Caco-2 (cell line): Measurements from ENCODE around the gene UBALD1. TPM values are rescaled to one million over a fixed set of nuclear protein-coding genes. Genes with fewer than 3 reads are reported as not detected.

Experiments used
- BruUV-seq: library from RNA; stranded (reverse); fragments of 400-500 nt; replicated peaks from 2 replicates; lab custom pipeline; 2021; lab: Mats Ljungman, UMichigan
- CTCF ChIA-PET: fragments of 300-600 bp; sonication (Branson Sonifier 250); formaldehyde crosslinking; loops from one replicate; lab custom pipeline; 2022; ENCODE audit warnings: antibody characterized with exemption; lab: Charles Lee
- POLR2A ChIA-PET: fragments of 300-600 bp; sonication (Branson Sonifier 250); formaldehyde crosslinking; loops from one replicate; lab custom pipeline; 2022; ENCODE audit warnings: antibody characterized with exemption; lab: Charles Lee
- DNase-seq, 2 experiments: peaks; one replicate each; pipeline versions ENCODE4 v3.0.0 to v3.0.0-alpha.2; 2020 to 2022
- H3K27me3 ChIP-seq: replicated peaks from 2 replicates; pipeline ENCODE4 v1.6.0; 2011; ENCODE audit warnings: low read length; ENCODE audit not compliant: control insufficient read depth, insufficient read depth
- H3K36me3 ChIP-seq: 2 replicates; pipeline ENCODE4 v1.5.1; 2011; ENCODE audit warnings: low read length; ENCODE audit not compliant: control insufficient read depth, insufficient read depth
- H3K4me1 ChIP-seq: fragments of 250-450 bp; sonication (Bioruptor Pico); 2 replicates; pipeline ENCODE4 v1.5.1; 2020; ENCODE audit warnings: mild to moderate bottlenecking
- H3K4me3 ChIP-seq: 2 replicates; pipeline ENCODE4 v1.5.1; 2011; ENCODE audit warnings: low read depth, mild to moderate bottlenecking, control low read depth, low read length
- H3K9me3 ChIP-seq: fragments of 250-450 bp; sonication (Bioruptor Pico); 2 replicates; pipeline ENCODE4 v1.5.1; 2020; ENCODE audit warnings: mild to moderate bottlenecking, moderate library complexity
- H3K27ac Mint-ChIP-seq: one replicate; pipeline ENCODE4 v1.8.0; 2022; ENCODE audit warnings: mixed read lengths; ENCODE audit not compliant: unreplicated experiment
- H3K27me3 Mint-ChIP-seq: one replicate; pipeline ENCODE4 v1.8.0; 2022; ENCODE audit warnings: mixed read lengths; ENCODE audit not compliant: insufficient read depth, unreplicated experiment
- H3K36me3 Mint-ChIP-seq: one replicate; pipeline ENCODE4 v1.8.0; 2022; ENCODE audit warnings: mild to moderate bottlenecking, mixed read lengths; ENCODE audit not compliant: insufficient read depth, unreplicated experiment
- H3K4me1 Mint-ChIP-seq: one replicate; pipeline ENCODE4 v1.8.0; 2022; ENCODE audit warnings: low read depth, mixed read lengths; ENCODE audit not compliant: unreplicated experiment
- H3K4me3 Mint-ChIP-seq: one replicate; pipeline ENCODE4 v1.8.0; 2022; ENCODE audit warnings: mild to moderate bottlenecking, moderate library complexity, mixed read lengths; ENCODE audit not compliant: unreplicated experiment
- H3K9me3 Mint-ChIP-seq: one replicate; pipeline ENCODE4 v1.8.0; 2022; ENCODE audit warnings: mixed read lengths; ENCODE audit not compliant: unreplicated experiment
- intact Hi-C: fragments of 100-400 bp; cut with micrococcal nuclease; formaldehyde crosslinking; loops from one replicate; pipeline ENCODE4 v1.10.0; 2022; ENCODE audit not compliant: unreplicated experiment
- total RNA-seq: library from RNA; stranded (reverse); gene quantifications from 2 replicates; pipeline ENCODE4 v1.2.3, GENCODE V29; 2022
- TF ChIP-seq, protein P1 (sequence below), 2 experiments: fragments of 200-600 bp in 1 of 2; IDR thresholded peaks; 1 replicate in 1 of 2; 2 replicates in 1 of 2; pipeline versions ENCODE4 v1.5.1 to v1.8.0; 2011 to 2022; ENCODE audit warnings: antibody characterized with exemption in 1 of 2, control low read depth in 1 of 2, inconsistent platforms in 1 of 2, low read depth in 1 of 2, low read length in 1 of 2, mild to moderate bottlenecking in 1 of 2, moderate library complexity in 1 of 2; ENCODE audit not compliant: insufficient read depth in 1 of 2, severe bottlenecking in 1 of 2, unreplicated experiment in 1 of 2

Gene UBALD1
- total RNA-seq, 1 experiment from 2014 or later: 32.4 TPM

DNA sequence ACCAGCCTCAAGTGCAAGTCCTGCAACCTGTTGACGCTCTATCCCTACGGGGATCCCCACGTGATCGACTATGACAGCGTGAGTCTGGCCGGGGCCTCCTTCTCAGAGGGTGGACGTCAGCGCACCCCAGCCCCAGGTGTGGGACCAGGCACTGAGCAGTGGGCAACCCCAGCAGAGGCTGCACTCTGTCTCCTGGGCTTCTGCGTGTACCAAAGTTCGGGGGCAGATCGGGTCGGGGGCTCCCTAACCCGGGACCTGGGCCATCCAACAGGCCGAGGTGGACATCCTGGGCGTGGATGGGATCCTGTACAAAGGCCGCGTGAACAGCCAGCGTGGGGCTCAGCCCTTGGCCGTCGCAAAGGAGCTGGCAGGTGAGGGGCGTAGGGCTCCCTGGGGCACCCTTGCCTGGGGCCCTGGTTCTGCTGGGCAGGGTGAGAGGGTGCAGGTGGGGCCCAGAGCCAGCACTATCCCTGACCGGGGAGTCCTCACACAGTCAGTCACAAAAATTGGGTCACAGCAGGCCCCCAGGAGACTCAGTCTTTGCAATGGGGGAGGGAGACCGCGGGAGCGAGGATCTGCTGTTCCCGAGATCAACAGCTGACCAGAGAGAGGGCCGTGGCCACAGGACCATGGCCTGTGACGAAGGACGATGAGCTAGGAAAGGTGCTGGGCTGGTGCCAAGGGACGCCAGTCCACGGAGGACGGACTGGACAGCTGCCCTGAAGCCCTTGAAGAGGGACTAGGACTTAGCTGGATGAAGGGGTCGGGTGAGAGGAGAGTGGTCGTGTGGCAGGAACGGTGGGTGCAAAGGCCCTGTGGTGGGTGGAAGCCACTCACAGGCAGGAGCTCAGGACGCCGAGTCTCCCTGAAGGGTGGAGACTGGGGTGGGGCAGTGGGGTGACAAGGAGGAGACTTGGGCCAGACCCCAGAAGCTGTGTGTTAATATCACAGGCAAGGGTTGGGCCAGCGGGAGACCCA lies 20.0 kb downstream of the UBALD1 start:
- no peaks in the 10 kb centered on the region for H3K27me3 ChIP-seq
- Mint-ChIP-seq H3K4me1 (no peaks in the 10 kb centered on the region), H3K27me3 (peaks cover 3% of the 10 kb centered on the region), H3K4me3 (no peak overlapping the region), H3K27ac (no peak overlapping the region), H3K36me3 (peaks cover 5% of the 10 kb centered on the region), H3K9me3 (no peaks in the 10 kb centered on the region)
- no peaks in the 10 kb centered on the region for H3K4me1 ChIP-seq
- intact Hi-C loops: no loop called here
- no peaks in the 10 kb centered on the region for H3K36me3 ChIP-seq
- ChIA-PET POLR2A (interaction anchor here (0.5 kb wide), 1 partner anchor 9 kb away, joined by 6 read pairs; no protein-coding TSS in a partner anchor), CTCF (no interaction called here)
- no TSS peak for BruUV-seq
- TF ChIP-seq, protein P1, sequence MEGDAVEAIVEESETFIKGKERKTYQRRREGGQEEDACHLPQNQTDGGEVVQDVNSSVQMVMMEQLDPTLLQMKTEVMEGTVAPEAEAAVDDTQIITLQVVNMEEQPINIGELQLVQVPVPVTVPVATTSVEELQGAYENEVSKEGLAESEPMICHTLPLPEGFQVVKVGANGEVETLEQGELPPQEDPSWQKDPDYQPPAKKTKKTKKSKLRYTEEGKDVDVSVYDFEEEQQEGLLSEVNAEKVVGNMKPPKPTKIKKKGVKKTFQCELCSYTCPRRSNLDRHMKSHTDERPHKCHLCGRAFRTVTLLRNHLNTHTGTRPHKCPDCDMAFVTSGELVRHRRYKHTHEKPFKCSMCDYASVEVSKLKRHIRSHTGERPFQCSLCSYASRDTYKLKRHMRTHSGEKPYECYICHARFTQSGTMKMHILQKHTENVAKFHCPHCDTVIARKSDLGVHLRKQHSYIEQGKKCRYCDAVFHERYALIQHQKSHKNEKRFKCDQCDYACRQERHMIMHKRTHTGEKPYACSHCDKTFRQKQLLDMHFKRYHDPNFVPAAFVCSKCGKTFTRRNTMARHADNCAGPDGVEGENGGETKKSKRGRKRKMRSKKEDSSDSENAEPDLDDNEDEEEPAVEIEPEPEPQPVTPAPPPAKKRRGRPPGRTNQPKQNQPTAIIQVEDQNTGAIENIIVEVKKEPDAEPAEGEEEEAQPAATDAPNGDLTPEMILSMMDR (IDR thresholded peaks at IDR 0.05; ENCODE audit: insufficient read depth in 1 of 2, low read depth in 1 of 2, low read length in 1 of 2, severe bottlenecking in 1 of 2, unreplicated experiment in 1 of 2): no peak
- no peak overlapping the region for H3K4me3 ChIP-seq
- DNase-seq: no peak
- H3K9me3 ChIP-seq: no peaks in the 10 kb centered on the region

DNA sequence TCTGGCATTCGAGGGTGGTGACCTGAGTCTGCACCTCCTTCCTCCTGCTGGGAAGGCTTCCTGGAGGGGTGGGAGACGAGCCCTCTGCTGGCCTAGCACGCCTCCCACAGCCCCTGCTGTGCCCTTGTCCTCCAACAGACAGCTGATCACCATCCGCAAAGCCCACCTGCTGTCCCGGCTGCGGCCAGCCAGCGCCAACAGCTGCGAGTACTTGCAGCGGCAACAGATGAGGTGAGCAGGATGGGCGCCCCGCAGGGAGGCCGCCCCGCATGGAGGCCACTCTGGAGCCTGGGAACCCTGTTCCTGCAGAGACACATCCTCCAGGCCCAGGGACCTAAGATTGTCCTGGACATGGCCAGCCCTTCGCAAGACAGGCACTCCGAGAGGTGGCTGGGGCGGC lies 21.6 kb downstream of the UBALD1 start:
- H3K4me1 Mint-ChIP-seq: no peaks in the 10 kb centered on the region
- Histone ChIP-seq H3K9me3 (no peaks in the 10 kb centered on the region), H3K36me3 (no peaks in the 10 kb centered on the region), H3K27me3 (no peaks in the 10 kb centered on the region), H3K4me3 (no peak overlapping the region), H3K4me1 (no peaks in the 10 kb centered on the region)
- no peak overlapping the region for H3K4me3 Mint-ChIP-seq
- no TSS peak for BruUV-seq
- peaks cover 5% of the 10 kb centered on the region for H3K36me3 Mint-ChIP-seq
- ChIA-PET POLR2A (no interaction called here), CTCF (no interaction called here)
- H3K27me3 Mint-ChIP-seq: peaks cover under 1% of the 10 kb centered on the region
- intact Hi-C loops: no loop called here
- TF ChIP-seq, protein P1 (IDR thresholded peaks at IDR 0.05; ENCODE audit: insufficient read depth in 1 of 2, low read depth in 1 of 2, low read length in 1 of 2, severe bottlenecking in 1 of 2, unreplicated experiment in 1 of 2): no peak
- no peaks in the 10 kb centered on the region for H3K9me3 Mint-ChIP-seq
- DNase-seq: no peak
- no peak overlapping the region for H3K27ac Mint-ChIP-seq

DNA sequence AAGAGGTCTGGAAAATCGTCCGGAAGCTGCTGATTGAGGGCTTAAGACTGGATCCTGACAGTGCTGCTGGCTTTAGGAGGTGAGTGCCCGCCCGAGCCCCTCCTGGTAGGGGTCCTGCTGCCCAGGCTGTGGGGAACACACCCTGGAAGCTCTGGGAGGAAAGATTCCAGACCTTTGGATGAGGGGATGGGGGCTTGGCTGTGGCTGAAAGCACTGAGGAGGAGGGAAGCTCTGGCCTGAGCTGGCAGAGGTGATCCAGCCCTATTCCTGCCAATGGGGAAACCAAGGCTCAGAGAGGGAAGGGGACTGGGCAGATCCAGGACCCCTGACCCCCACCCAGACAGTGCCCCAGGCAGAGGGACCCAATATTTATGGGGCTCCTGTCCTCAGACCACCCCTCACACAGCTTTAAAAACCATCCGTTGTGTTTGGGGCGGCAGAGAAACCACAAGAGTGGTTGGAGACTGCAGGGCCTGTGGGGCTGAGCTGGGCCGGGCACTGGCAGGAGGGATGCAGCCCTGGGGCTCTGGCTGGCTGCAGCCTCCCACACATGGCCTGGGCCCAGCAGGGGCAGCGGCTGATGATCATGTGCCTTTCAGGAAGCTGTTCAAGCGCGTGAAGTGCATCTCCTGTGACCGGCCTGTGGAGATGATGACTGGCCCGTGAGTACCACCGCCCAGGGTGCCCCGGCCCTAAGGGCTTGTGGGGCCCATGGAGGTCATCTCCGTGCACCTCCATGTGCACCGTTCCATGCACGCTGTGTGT lies 22.8 kb downstream of the UBALD1 start:
- intact Hi-C loops: no loop called here
- Mint-ChIP-seq H3K4me3 (no peak overlapping the region), H3K9me3 (no peaks in the 10 kb centered on the region), H3K27ac (no peak overlapping the region), H3K4me1 (no peaks in the 10 kb centered on the region), H3K36me3 (peaks cover 5% of the 10 kb centered on the region), H3K27me3 (no peaks in the 10 kb centered on the region)
- Histone ChIP-seq H3K27me3 (no peaks in the 10 kb centered on the region), H3K4me3 (no peak overlapping the region), H3K36me3 (no peaks in the 10 kb centered on the region), H3K4me1 (no peaks in the 10 kb centered on the region), H3K9me3 (no peaks in the 10 kb centered on the region)
- TF ChIP-seq, protein P1 (IDR thresholded peaks at IDR 0.05; ENCODE audit: insufficient read depth in 1 of 2, low read depth in 1 of 2, low read length in 1 of 2, severe bottlenecking in 1 of 2, unreplicated experiment in 1 of 2): no peak
- no TSS peak for BruUV-seq
- no peak for DNase-seq
- ChIA-PET POLR2A (no interaction called here), CTCF (no interaction called here)
